Activated gamma-delta T cell (primary cell): ENCODE results near the gene MRPS25.

ENCODE experiments used
- DNase-seq: peaks from one replicate; lab custom pipeline; 2025; lab: John Stamatoyannopoulos, UW

The MRPS25 gene

GRCh38 chr3:15081960-15082664, 17.0 kb upstream of the MRPS25 start:
- DNase-seq: no peak

DNA sequence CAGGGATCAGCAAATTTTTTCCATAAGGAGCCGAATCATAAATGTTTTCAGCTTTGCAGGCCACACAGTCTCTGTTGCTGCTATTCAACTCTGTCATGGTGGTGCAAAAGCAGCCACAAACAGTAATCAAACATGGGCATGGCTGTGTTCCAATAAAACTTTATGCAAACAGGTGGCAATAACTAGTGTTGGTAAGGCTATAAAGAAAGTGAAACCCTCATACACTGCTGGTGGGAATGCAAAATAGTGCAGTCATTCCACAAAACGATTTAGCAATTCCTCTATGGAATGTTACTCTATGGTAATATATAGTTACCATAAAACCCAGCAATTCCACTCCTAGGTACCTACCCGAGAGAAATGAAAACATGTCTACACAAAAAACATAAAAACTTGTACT, 14.0 kb upstream of the MRPS25 start:
- DNase-seq: no peak

DNA sequence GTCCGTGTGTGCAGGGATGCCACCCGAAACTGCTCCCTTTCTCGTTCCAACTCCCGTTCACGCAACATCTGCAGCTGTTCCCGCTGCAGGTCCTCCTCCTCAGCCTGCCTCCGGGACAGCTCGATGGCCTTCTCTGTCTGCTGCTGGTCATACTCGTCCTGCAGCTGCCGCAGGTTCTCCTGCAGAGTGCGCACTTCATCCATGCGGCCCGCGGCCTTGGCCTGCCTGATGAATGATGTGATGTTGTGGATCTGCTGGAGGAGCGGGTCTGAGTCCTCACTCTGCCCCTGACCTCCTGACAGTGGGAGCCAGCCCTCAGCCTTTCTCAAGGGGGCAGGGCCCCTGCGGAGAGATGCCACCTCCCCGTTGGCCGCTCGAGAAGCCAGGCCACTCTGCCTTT, 9.4 kb upstream of the MRPS25 start:
- no peak for DNase-seq

- no peak for DNase-seq
These were observed 6.6 kb upstream of the MRPS25 start for GRCh38 chr3:15071699-15072098.

- no peak for DNase-seq
These were observed 4.3 kb upstream of the MRPS25 start for GRCh38 chr3:15069441-15069840.

- DNase-seq: no peak
These were observed 1.4 kb upstream of the MRPS25 start for GRCh38 chr3:15066467-15066866.

GRCh38 chr3:15065550-15066007, 464 bp upstream of the MRPS25 start:
- no peak for DNase-seq

DNA sequence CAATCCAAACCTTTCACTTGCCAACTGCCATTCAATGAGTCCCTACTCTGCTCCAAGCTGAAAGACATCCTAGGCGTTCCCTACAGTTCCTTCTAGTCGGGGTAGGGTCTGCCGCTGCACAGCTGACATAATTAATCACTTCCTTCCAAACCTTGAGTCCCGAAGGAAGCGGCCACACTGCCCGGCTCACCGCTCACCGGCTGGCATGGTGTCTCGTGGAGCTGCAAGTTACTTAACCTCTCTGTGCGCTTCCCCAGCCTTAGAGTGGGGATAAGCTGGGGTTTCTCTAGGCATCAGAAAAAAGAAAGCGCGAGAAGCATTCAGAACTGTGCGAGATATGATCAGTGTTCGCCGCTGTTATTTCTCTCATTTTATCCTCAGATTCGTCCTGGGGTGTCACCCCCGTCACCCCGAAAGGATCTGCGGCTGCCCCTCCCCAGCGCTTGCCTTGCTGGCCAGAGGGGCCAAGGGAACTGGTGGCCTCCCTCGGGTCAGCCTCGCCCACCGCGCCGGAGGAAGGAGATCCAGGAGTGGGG, 748 bp downstream of the MRPS25 start:
- peak; percentile 15 for DNase-seq

DNA sequence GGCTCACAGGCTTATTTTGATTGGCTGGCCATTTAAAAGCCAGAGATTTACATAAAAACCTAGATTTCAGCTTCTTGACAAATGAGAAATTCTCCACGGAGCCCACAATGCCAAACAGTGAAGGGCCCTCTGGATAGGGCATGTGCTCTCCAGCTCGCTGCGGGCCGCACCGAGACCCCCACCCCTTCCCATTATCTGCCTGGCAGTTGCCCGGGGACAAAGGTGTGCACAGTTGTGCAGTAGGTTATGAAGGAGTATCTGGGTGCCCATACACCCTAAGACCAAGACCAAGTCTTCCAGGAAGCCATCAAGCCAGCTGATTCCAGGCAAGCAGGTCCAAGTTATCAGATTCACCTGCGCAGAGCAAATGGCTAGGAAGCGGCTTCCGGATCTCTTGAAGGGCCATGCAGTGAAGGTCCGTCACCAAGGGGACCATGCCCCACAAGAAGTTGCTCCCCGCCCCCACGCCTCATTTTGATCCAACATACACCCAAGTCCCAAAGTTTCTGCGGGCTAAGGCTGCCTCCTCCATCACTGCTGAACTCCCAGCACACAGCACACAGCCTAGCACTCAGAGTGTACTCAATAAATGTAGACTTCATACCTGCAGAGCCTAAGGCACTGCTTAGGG, 1.3 kb downstream of the MRPS25 start:
- no peak for DNase-seq

- no peak for DNase-seq
These were observed 1.9 kb downstream of the MRPS25 start for GRCh38 chr3:15063238-15063637.

DNA sequence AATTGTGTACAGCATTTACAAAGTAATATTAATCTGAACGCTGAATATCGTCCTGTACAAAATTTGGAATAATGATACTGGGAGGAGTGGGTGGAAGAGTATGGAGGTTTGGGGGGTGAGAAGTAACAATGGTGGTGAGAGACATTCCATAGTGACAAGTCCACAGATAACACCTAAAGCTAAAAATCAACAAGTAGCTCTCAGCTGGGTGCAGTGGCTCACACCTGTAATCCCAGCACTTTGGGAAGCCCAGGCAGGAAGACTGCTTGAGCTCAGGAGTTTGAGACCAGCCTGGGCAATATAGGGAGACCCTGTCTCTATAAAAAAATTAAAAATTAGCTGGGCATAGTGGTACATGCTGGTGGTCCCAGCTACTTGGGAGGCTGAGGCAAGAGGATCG, 5.1 kb downstream of the MRPS25 start:
- no peak for DNase-seq

DNA sequence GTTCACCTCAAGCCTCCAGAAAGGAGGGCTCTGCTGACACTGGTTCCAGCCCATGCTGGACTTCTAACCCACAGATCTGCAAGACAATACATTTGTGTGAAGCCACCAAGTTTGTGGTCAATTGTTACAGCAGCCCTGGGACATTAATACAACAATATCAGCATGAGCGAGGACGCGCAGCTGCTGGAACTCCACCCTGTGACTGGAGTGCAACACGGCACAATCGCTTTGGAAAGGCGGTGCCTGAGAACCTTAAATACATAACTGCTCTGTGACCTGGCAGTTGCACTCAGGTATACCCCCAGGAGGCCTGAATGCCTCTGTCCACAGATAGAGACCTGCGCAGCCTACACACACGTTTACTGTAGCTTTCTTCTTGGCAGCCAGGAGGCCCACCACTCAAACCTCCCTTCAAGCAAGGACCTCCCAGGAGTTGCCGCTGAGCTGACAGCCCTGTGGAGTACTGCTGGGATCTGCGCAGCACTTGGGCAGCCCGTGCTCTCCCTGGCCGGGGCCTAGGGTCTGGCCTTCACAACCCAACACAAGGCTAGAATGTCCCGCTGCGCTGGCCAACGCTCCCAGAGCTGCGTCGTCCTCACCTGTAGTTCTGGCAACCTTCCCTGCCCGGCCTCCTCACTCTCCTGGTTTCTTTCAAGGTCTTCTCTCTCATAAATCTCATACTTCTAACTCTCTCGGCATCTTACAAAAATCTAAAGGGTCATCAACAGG, 8.3 kb downstream of the MRPS25 start:
- DNase-seq: no peak

GRCh38 chr3:15055019-15055557, 10.0 kb downstream of the MRPS25 start:
- DNase-seq: no peak

GRCh38 chr3:15053541-15053940, 11.6 kb downstream of the MRPS25 start:
- DNase-seq: no peak

GRCh38 chr3:15052335-15053242, 12.5 kb downstream of the MRPS25 start:
- no peak for DNase-seq

- no peak for DNase-seq
These were observed 13.6 kb downstream of the MRPS25 start for GRCh38 chr3:15051531-15051930.

DNA sequence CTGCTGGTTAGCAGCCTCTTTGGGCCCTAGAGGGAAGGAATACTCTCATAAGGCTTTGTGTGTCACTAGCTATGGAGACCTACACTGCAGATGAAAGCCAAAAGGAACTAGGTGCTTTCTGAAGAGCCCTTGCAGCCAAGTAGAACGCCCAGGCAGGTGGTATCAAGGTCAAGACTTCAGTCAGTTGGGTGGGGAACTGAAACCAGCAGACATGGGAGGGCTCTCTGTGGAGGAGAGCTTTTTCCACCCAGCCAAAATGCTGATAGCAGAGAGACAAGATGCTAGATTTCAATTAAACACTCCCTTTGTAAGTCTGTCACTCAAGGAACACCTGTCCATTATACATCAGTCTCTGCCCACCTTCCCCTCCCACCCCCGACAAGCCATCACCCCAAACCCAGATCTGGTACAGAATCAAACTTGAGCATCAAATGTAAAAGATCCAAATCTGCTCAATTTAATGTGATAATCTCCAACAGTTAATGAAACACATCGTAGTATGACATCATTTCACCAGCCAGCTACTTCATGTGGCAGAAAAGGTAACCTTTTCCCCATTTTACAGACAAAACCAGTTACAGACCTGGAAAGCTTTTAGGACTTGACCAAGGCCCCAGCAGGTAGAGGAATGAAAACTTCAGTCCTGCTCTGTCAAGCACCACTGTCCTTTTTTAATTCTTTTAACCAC, 14.6 kb downstream of the MRPS25 start:
- no peak for DNase-seq

GRCh38 chr3:15049584-15049983, 15.5 kb downstream of the MRPS25 start:
- DNase-seq: no peak

DNA sequence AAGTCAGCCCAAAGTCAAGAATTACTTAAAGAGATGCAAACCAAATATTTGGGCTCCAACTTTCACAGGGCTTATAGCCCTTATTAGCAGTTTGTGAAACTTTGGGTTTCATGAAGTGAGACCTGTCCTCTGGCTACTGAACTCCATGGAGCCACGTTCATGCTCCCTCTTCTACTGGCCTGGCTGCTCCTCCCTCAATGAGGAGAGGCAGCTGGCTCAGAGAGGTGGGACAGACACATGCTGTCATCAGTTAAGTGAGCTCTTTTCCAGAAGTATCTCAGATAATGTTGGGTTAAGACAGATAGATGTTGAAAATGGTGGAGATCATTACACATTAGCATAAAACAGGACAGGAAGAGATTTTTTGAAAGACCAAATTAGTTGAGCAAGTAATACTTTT, 19.4 kb downstream of the MRPS25 start:
- no peak for DNase-seq

GRCh38 chr3:15044326-15044725, 20.8 kb downstream of the MRPS25 start:
- DNase-seq: no peak
